ENCODE results near the gene NUP93. TPM values are rescaled to one million over a fixed set of nuclear protein-coding genes. Genes with fewer than 3 reads are reported as not detected.

NUP93 gene
- total and polyA plus RNA-seq, 9 of the 15 experiments (the other 6 are each of a cell fraction or from before 2014, with no cell fraction given): 92.0 to 162 (median 121) TPM

GRCh38 chr16:56879276-56879675, 149.3 kb downstream of the NUP93 start:
- H3K9ac ChIP-seq (ENCODE audit: insufficient read depth in 1 of 2, low read depth in 2 of 2, low read length in 2 of 2): no peak overlapping the region
- no TSS peak for BruUV-seq (replicated peaks)
- H3K4me3 ChIP-seq: no peak overlapping the region
- no peaks in the 10 kb centered on the region for H3K9me1 ChIP-seq (ENCODE audit: control insufficient read depth, insufficient read depth, low read length)
- no peaks in the 10 kb centered on the region for H3K36me3 ChIP-seq (ENCODE audit: control insufficient read depth, insufficient read depth, low read length)
- peaks cover 12 to 32% of the 10 kb centered on the region in 2 experiments; a peak in 4 of 5 replicates for H3K27me3 ChIP-seq (ENCODE audit: control insufficient read depth in 2 of 2, insufficient read depth in 2 of 2, low read length in 2 of 2)
- no peak for ATAC-seq
- no peak for FAIRE-seq
- no peak for DNase-seq (ENCODE audit: extremely low read depth in 1 of 4, low spot score in 3 of 4)
- H3K4me2 ChIP-seq (ENCODE audit: insufficient read depth, low read length): no peak overlapping the region
- WGBS (ENCODE audit: insufficient coverage, low coverage, missing lambda C conversion rate): 6% methylated on average over 8 of the region's 9 CpGs
- H4K20me1 ChIP-seq (replicated peaks; ENCODE audit: control insufficient read depth, insufficient read depth, low read length): no peaks in the 10 kb centered on the region; the same call in 1 of the 2 replicates
- TF ChIP-seq SAFB (IDR thresholded peaks at IDR 0.05; ENCODE audit: borderline replicate concordance, low read depth, low read length) (no peak), ZBTB7A (IDR thresholded peaks at IDR 0.05; ENCODE audit: borderline replicate concordance, control insufficient read depth, low read depth, low read length) (no peak), TFAP4 (CRISPR knock-in tag; IDR thresholded peaks at IDR 0.05; ENCODE audit: borderline replicate concordance) (no peak), ZBTB9 (CRISPR knock-in tag; IDR thresholded peaks at IDR 0.05) (no peak), ZNF551 (CRISPR knock-in tag; IDR thresholded peaks at IDR 0.05) (no peak), ZNF174 (CRISPR knock-in tag; IDR thresholded peaks at IDR 0.05) (no peak), CEBPB (tag; IDR thresholded peaks at IDR 0.05) (no peak), TEAD1 (CRISPR knock-in tag; IDR thresholded peaks at IDR 0.05) (no peak), ZNF274 (IDR thresholded peaks at IDR 0.05; ENCODE audit: borderline replicate concordance, low read depth, low read length) (no peak), TFAM (CRISPR knock-in tag; conservative IDR thresholded peaks at IDR 0.05) (no peak)
- intact Hi-C loops (cut with micrococcal nuclease) (no loop called here), in situ Hi-C loops (cut with MboI) (no loop called here)
- H3K9me3 ChIP-seq (replicated peaks; ENCODE audit: control insufficient read depth, insufficient read depth, low read depth, low read length): no peaks in the 10 kb centered on the region
- no peak overlapping the region for H2AFZ ChIP-seq (ENCODE audit: low read depth, low read length)
- H3K79me2 ChIP-seq (ENCODE audit: control insufficient read depth, insufficient read depth, low read length): no peaks in the 10 kb centered on the region
- CTCF ChIA-PET (ENCODE audit: low intra/inter-chr PET ratio): no interaction called here
- H3K27ac ChIP-seq (ENCODE audit: extremely low read depth, low read depth, low read length): no peak overlapping the region
- peaks cover 0 to 10% of the 10 kb centered on the region in 2 experiments; a peak in 1 of 5 replicates for H3K4me1 ChIP-seq (replicated peaks in 1 of 2; ENCODE audit: control insufficient read depth in 2 of 2, insufficient read depth in 2 of 2, low read length in 2 of 2)
- POLR2A ChIA-PET: interaction anchor here (0.6 kb wide), 2 partner anchors 14 to 553 kb away, joined by 3 read pairs; no protein-coding TSS in a partner anchor

All from K562 (cell line).